ENCODE measurements around the gene MAPK8IP2. TPM values are rescaled to one million over a fixed set of nuclear protein-coding genes. Genes with fewer than 3 reads are reported as not detected.

The MAPK8IP2 gene
- polyA plus RNA-seq, 1 donor (not counting 4 experiments of a cell fraction or from before 2014, with no cell fraction given): 0.29 TPM

GRCh38 chr22:50573491-50574382 is 26.9 kb upstream of the MAPK8IP2 start:
- Histone ChIP-seq H3K27me3 (ENCODE audit: control insufficient read depth, extremely low read depth, insufficient read depth, low read length) (no peaks in the 10 kb centered on the region), H3K4me3 (ENCODE audit: control insufficient read depth in 2 of 3, extremely low read depth in 1 of 3, insufficient read depth in 2 of 3, low read depth in 1 of 3, low read length in 3 of 3) (no peak overlapping the region), H3K9me1 (ENCODE audit: control insufficient read depth, extremely low read depth, insufficient read depth, low read length) (no peaks in the 10 kb centered on the region), H3K4me2 (ENCODE audit: control insufficient read depth, extremely low read depth, insufficient read depth, low read depth, low read length) (no peak overlapping the region), H3K27ac (ENCODE audit: control insufficient read depth, insufficient read depth, low read length) (no peak overlapping the region), H3K79me2 (ENCODE audit: control insufficient read depth, insufficient read depth, low read length) (no peaks in the 10 kb centered on the region), H3K36me3 (ENCODE audit: control insufficient read depth in 2 of 2, extremely low read depth in 1 of 2, insufficient read depth in 2 of 2, low read length in 2 of 2) (peaks cover 19 to 30% of the 10 kb centered on the region in 2 experiments), H2AFZ (ENCODE audit: control insufficient read depth, low read length) (no peak overlapping the region), H4K20me1 (ENCODE audit: control insufficient read depth, extremely low read depth, insufficient read depth, low read length) (no peaks in the 10 kb centered on the region), H3K9me3 (ENCODE audit: control insufficient read depth, low read depth, low read length) (no peaks in the 10 kb centered on the region), H3K9ac (ENCODE audit: control insufficient read depth, extremely low read depth, insufficient read depth, low read length) (no peak overlapping the region), H3K4me1 (ENCODE audit: control insufficient read depth, extremely low read depth, insufficient read depth, low read length) (no peaks in the 10 kb centered on the region)
- no peak for FAIRE-seq
- no peak for DNase-seq (ENCODE audit: low read depth, low spot score)
- TF ChIP-seq CTCF (optimal IDR thresholded peaks at IDR 0.05 in 1 of 3, IDR thresholded peaks at IDR 0.05 in 1 of 3, conservative IDR thresholded peaks at IDR 0.05 in 1 of 3; ENCODE audit: extremely low read depth in 1 of 3, insufficient read depth in 2 of 3, low read length in 3 of 3): no peak
- no peak for TF ChIP-seq EZH2 (IDR thresholded peaks at IDR 0.05; ENCODE audit: low read length)
- dilution Hi-C loops (cut with MboI; ENCODE audit: extremely low pct_ligation_motif_present, low sequenced_read_pairs): no loop called here

DNA sequence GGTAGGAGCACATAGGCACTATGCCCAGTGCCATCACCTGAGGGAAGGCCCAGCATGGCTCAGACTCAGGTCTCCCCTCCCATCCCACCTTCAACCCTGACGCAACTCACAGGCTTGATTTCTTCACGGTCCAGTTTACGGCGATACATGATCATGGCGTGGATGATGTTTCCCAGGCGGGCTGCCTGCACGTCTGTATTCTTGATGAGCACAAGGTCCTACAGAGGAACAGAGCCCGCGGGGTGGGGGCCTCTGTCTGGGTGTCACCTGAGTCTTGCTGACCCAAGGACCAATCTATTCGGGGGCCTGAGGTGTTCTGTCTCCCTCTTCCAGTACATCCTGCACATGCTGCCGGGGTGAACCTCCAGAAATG is 26.2 kb upstream of the MAPK8IP2 start:
- Histone ChIP-seq H3K79me2 (ENCODE audit: control insufficient read depth, insufficient read depth, low read length) (no peaks in the 10 kb centered on the region), H3K4me1 (ENCODE audit: control insufficient read depth, extremely low read depth, insufficient read depth, low read length) (no peaks in the 10 kb centered on the region), H2AFZ (ENCODE audit: control insufficient read depth, low read length) (no peak overlapping the region), H3K36me3 (ENCODE audit: control insufficient read depth in 2 of 2, extremely low read depth in 1 of 2, insufficient read depth in 2 of 2, low read length in 2 of 2) (peaks cover 17 to 27% of the 10 kb centered on the region in 2 experiments), H3K9me1 (ENCODE audit: control insufficient read depth, extremely low read depth, insufficient read depth, low read length) (no peaks in the 10 kb centered on the region), H3K27ac (ENCODE audit: control insufficient read depth, insufficient read depth, low read length) (no peak overlapping the region), H3K4me2 (ENCODE audit: control insufficient read depth, extremely low read depth, insufficient read depth, low read depth, low read length) (no peak overlapping the region), H3K4me3 (ENCODE audit: control insufficient read depth in 2 of 3, extremely low read depth in 1 of 3, insufficient read depth in 2 of 3, low read depth in 1 of 3, low read length in 3 of 3) (no peak overlapping the region), H4K20me1 (ENCODE audit: control insufficient read depth, extremely low read depth, insufficient read depth, low read length) (no peaks in the 10 kb centered on the region), H3K9me3 (ENCODE audit: control insufficient read depth, low read depth, low read length) (no peaks in the 10 kb centered on the region), H3K27me3 (ENCODE audit: control insufficient read depth, extremely low read depth, insufficient read depth, low read length) (no peaks in the 10 kb centered on the region), H3K9ac (ENCODE audit: control insufficient read depth, extremely low read depth, insufficient read depth, low read length) (no peak overlapping the region)
- FAIRE-seq (no peak), DNase-seq (ENCODE audit: low read depth, low spot score) (no peak)
- TF ChIP-seq CTCF (optimal IDR thresholded peaks at IDR 0.05 in 1 of 3, IDR thresholded peaks at IDR 0.05 in 1 of 3, conservative IDR thresholded peaks at IDR 0.05 in 1 of 3; ENCODE audit: extremely low read depth in 1 of 3, insufficient read depth in 2 of 3, low read length in 3 of 3) (no peak), EZH2 (IDR thresholded peaks at IDR 0.05; ENCODE audit: low read length) (no peak)
- dilution Hi-C loops (cut with MboI; ENCODE audit: extremely low pct_ligation_motif_present, low sequenced_read_pairs): no loop called here

Data from keratinocyte (primary cell).